Heart left ventricle (tissue), 16 donors: ENCODE measurements around the gene SCAF1. TPM values are rescaled to one million over a fixed set of nuclear protein-coding genes. Genes with fewer than 3 reads are reported as not detected.

ENCODE experiments used
- ATAC-seq, 4 donors: fragments of 200-7000 bp; cut with Tn5 transposase; one replicate each; pipeline ENCODE4 v1.9.1; 2020 to 2022; ENCODE audit warnings: moderate library complexity in 4 of 4, mild to moderate bottlenecking in 3 of 4, moderate number of reproducible peaks in 1 of 4
- DNase-seq, 5 donors: peaks; one replicate each; pipeline ENCODE4 v3.0.0-alpha.2; 2020
- H3K27ac ChIP-seq, 12 donors: fragments of 200-600 bp; sonication (generic) in 4 of 12; one replicate each; pipeline versions ENCODE4 v1.5.0 to v1.8.0; 2016 to 2022; ENCODE audit warnings: mild to moderate bottlenecking in 2 of 12
- H3K27me3 ChIP-seq, 9 donors: fragments of 200-600 bp; sonication (generic) in 2 of 9; one replicate each; pipeline versions ENCODE4 v1.5.1 to v1.8.0; 2016 to 2022; ENCODE audit warnings: mild to moderate bottlenecking in 3 of 9
- H3K36me3 ChIP-seq, 9 donors: fragments of 200-600 bp; sonication (generic) in 2 of 9; one replicate each; pipeline versions ENCODE4 v1.5.0 to v1.8.0; 2018 to 2022; ENCODE audit warnings: mild to moderate bottlenecking in 2 of 9
- H3K4me1 ChIP-seq, 12 donors: fragments of 200-600 bp; sonication (generic) in 4 of 12; one replicate each; pipeline versions ENCODE4 v1.5.0 to v1.8.0; 2016 to 2022; ENCODE audit warnings: mild to moderate bottlenecking in 3 of 12
- H3K4me3 ChIP-seq, 12 donors: fragments of 200-600 bp; sonication (generic) in 4 of 12; one replicate each; pipeline versions ENCODE4 v1.5.0 to v1.8.0; 2017 to 2022; ENCODE audit warnings: mild to moderate bottlenecking in 9 of 12, moderate library complexity in 4 of 12
- H3K9me3 ChIP-seq, 12 donors: fragments of 200-600 bp; sonication (generic) in 4 of 12; one replicate each; pipeline versions ENCODE4 v1.5.0 to v1.8.0; 2016 to 2022; ENCODE audit warnings: mild to moderate bottlenecking in 1 of 12
- CTCF ChIP-seq, 12 donors: fragments of 200-600 bp; sonication (generic) in 4 of 12; IDR thresholded peaks; one replicate each; pipeline versions ENCODE4 v1.5.0 to v1.8.0; 2018 to 2022; ENCODE audit warnings: antibody characterized with exemption in 12 of 12, mild to moderate bottlenecking in 5 of 12
- POLR2A ChIP-seq, 2 donors: fragments of 450-650 bp; IDR thresholded peaks; one replicate each; pipeline ENCODE4 v1.6.1; 2017; ENCODE audit warnings: antibody characterized with exemption in 2 of 2, mild to moderate bottlenecking in 2 of 2, moderate library complexity in 2 of 2
- WGBS, 4 donors: extraction: QIAGEN DNeasy Blood & Tissue Kit in 2 of 4; methylation state at CpG; one replicate each; pipeline versions ENCODE4 v1.1.5 to v1.1.7; 2013 to 2018; 5-methylcytosine and 5-hydroxymethylcytosine counted together
- intact Hi-C, 10 donors: fragments of 100-400 bp; cut with DNase I; formaldehyde crosslinking; loops; one replicate each; pipeline versions ENCODE4 v1.11.1 to v1.14.2; 2022
- microRNA-seq, 4 donors: library from miRNA; unstranded; fragments of <30 nt; microRNA quantifications; one replicate each; pipeline versions ENCODE4 to v1.2.0, GENCODE V29; 2017 to 2020
- polyA plus RNA-seq, 2 donors: library from polyadenylated mRNA; stranded (reverse); fragments of 200-250 nt; gene quantifications; one replicate each; pipeline ENCODE4 v1.2.3, GENCODE V29; 2013
- total RNA-seq, 9 donors: library from RNA; depleted of rRNA in 2 of 9; stranded (reverse); fragments of >200 nt in 2 of 9; fragmentation: NEBNext Ultra II Directional in 3 of 9; extraction: Animal tissue kit (Norgen Biotek cat#: 25700) in 3 of 9; gene quantifications; one replicate each; pipeline versions ENCODE4 v1.1.0 to v1.2.4, GENCODE V29; 2016 to 2023
- donor health status: ischemic (EF 13 %, LVEDD 7.1; RV severe dilation, severe dysfunction).
- donor health status: healthy with polysubstance abuse.
- donor health status: DM: no; HTN: yes; CAD: no.
- donor health status: DM: no; HTN: no; CAD: no.
- donor health status: ischemic (EF 25% LVEDD 6.9; RV normal size, moderate dysfunction).
- donor health status: ischemic (EF 25% LVEDD 5.7; RV mildly dilated, moderate dysfunction).
- donor health status: healthy.
- donor health status: DM: yes; HTN: yes; CAD: no.
- donor health status: ischemic (EF 35%, LVEDD 5.7; RV mildly dilated, moderate dysfunction).
- donor health status: nonischemic (EF 11% LVEDD 7.7; RV severe dilation, severe dysfunction).
- donor health status: DM: yes; HTN: yes; CAD: no.
- donor health status: PGD.
- donor health status: ischemic (EF 29% LVEDD 5.4; RV normal size, mild dysfunction).
- donor health status: nonischemic (EF 23%, LVEDD 6.1; RV moderate dilation, normal function).

The SCAF1 gene
- total and polyA plus RNA-seq, 11 donors: 24.5 to 52.8 (median 44.0) TPM

GRCh38 chr19:49700563-49700962 is 58.6 kb downstream of the SCAF1 start:
- no peaks in the 10 kb centered on the region for H3K36me3 ChIP-seq
- H3K9me3 ChIP-seq: no peaks in the 10 kb centered on the region
- peaks cover 0 to 4% (median 0%) of the 10 kb centered on the region in 9 donors for H3K27me3 ChIP-seq
- no peak overlapping the region for H3K4me3 ChIP-seq
- no peak for TF ChIP-seq POLR2A (IDR thresholded peaks at IDR 0.05)
- TF ChIP-seq CTCF (IDR thresholded peaks at IDR 0.05): no peak
- WGBS, 4 donors: 54 to 67% (median 59%) methylated on average over 4 to 11 of the region's 11 CpGs
- no peaks in the 10 kb centered on the region for H3K4me1 ChIP-seq
- DNase-seq: no peak
- ATAC-seq: peak in 1 of 4 donors; percentile 11
- H3K27ac ChIP-seq: no peak overlapping the region
- intact Hi-C loops: no loop called here

- no peaks in the 10 kb centered on the region for H3K36me3 ChIP-seq
- DNase-seq (no peak), ATAC-seq (peak in 1 of 4 donors; percentile 35)
- intact Hi-C loops: no loop called here
- H3K27ac ChIP-seq: no peak overlapping the region
- no peaks in the 10 kb centered on the region for H3K9me3 ChIP-seq
- H3K4me1 ChIP-seq: no peaks in the 10 kb centered on the region
- peaks cover 0 to 4% (median 0%) of the 10 kb centered on the region in 9 donors for H3K27me3 ChIP-seq
- WGBS, 4 donors: 49 to 53% (median 51%) methylated on average over 27 to 40 of the region's 40 CpGs
- no peak for TF ChIP-seq POLR2A (IDR thresholded peaks at IDR 0.05)
- no peak for TF ChIP-seq CTCF (IDR thresholded peaks at IDR 0.05)
- no peak overlapping the region for H3K4me3 ChIP-seq
Observed at GRCh38 chr19:49701271-49701786, 59.3 kb downstream of the SCAF1 start.

- intact Hi-C loops: no loop called here
- no peak overlapping the region for H3K27ac ChIP-seq
- H3K9me3 ChIP-seq: no peaks in the 10 kb centered on the region
- no peak for ATAC-seq
- H3K27me3 ChIP-seq: peaks cover 0 to 4% (median 0%) of the 10 kb centered on the region in 9 donors
- no peak overlapping the region for H3K4me3 ChIP-seq
- 90 to 93% (median 90%) methylated on average over 20 to 22 of the region's 22 CpGs for WGBS, 4 donors
- no peak for DNase-seq
- H3K36me3 ChIP-seq: no peaks in the 10 kb centered on the region
- TF ChIP-seq CTCF (IDR thresholded peaks at IDR 0.05) (no peak), POLR2A (IDR thresholded peaks at IDR 0.05) (no peak)
- H3K4me1 ChIP-seq: no peaks in the 10 kb centered on the region
Observed at GRCh38 chr19:49704888-49705642, 63.1 kb downstream of the SCAF1 start.

- Histone ChIP-seq H3K36me3 (no peaks in the 10 kb centered on the region), H3K4me3 (no peak overlapping the region), H3K27ac (no peak overlapping the region), H3K4me1 (no peaks in the 10 kb centered on the region), H3K27me3 (peaks cover 0 to 4% (median 0%) of the 10 kb centered on the region in 9 donors), H3K9me3 (no peaks in the 10 kb centered on the region)
- 94 to 95% (median 95%) methylated on average over 8 to 16 of the region's 16 CpGs for WGBS, 4 donors
- DNase-seq (no peak), ATAC-seq (peak in 1 of 4 donors; percentile 45)
- intact Hi-C loops: no loop called here
- TF ChIP-seq POLR2A (IDR thresholded peaks at IDR 0.05) (no peak), CTCF (IDR thresholded peaks at IDR 0.05) (no peak)
Observed at GRCh38 chr19:49705919-49706318, 63.9 kb downstream of the SCAF1 start.

Small RNAs within 50 kb of the gene (microRNA-seq; reads per million reads assigned to microRNA genes)
- 0 to 0.51 (median 0.21) reads per million in 4 donors for gene MIR5088

Other genes with a start within 250 kb of the SCAF1 start
- not detected for gene PTH2, start 218.8 kb upstream of the SCAF1 start, total RNA-seq
- gene PTH2, start 218.8 kb upstream of the SCAF1 start, polyA plus RNA-seq: not detected
- not detected for gene GFY, start 216.8 kb upstream of the SCAF1 start, total RNA-seq
- under 1 TPM in 1 of 2 donors, not detected in 1; 0.12 TPM for gene GFY, start 216.8 kb upstream of the SCAF1 start, polyA plus RNA-seq
- gene SLC17A7, start 200.7 kb upstream of the SCAF1 start, total RNA-seq: 1 to 10 TPM in 4 of 9 donors, under 1 TPM in 5; 0.46 to 1.6 (median 0.89) TPM
- 1 to 10 TPM in 1 of 2 donors, under 1 TPM in 1; 0.64 to 1.1 TPM for gene SLC17A7, start 200.7 kb upstream of the SCAF1 start, polyA plus RNA-seq
- 10 to 100 TPM; 16.3 to 49.9 (median 31.1) TPM for gene PIH1D1, start 190.4 kb upstream of the SCAF1 start, total RNA-seq
- 10 to 100 TPM; 22.6 to 57.6 TPM for gene PIH1D1, start 190.4 kb upstream of the SCAF1 start, polyA plus RNA-seq
- gene ALDH16A1, start 189.0 kb upstream of the SCAF1 start, total RNA-seq: 10 to 100 TPM in 2 of 9 donors, 1 to 10 TPM in 7; 3.4 to 18.6 (median 8.5) TPM
- 10 to 100 TPM in 1 of 2 donors, 1 to 10 TPM in 1; 7.3 to 11.7 TPM for gene ALDH16A1, start 189.0 kb upstream of the SCAF1 start, polyA plus RNA-seq
- gene FLT3LG, start 168.0 kb upstream of the SCAF1 start, total RNA-seq: 10 to 100 TPM in 1 of 9 donors, 1 to 10 TPM in 8; 1.7 to 13.4 (median 2.4) TPM
- 1 to 10 TPM; 2.9 to 5.5 TPM for gene FLT3LG, start 168.0 kb upstream of the SCAF1 start, polyA plus RNA-seq
- gene RPL13A, start 154.6 kb upstream of the SCAF1 start, total RNA-seq: 1,000 to 10,000 TPM in 8 of 9 donors, 100 to 1,000 TPM in 1; 876 to 1,739 (median 1,261) TPM
- gene RPL13A, start 154.6 kb upstream of the SCAF1 start, polyA plus RNA-seq: 1,000 to 10,000 TPM; 1,194 to 2,850 TPM
- 1,000 to 10,000 TPM in 5 of 9 donors, 100 to 1,000 TPM in 4; 778 to 1,895 (median 1,011) TPM for gene RPS11, start 145.8 kb upstream of the SCAF1 start, total RNA-seq
- gene RPS11, start 145.8 kb upstream of the SCAF1 start, polyA plus RNA-seq: 1,000 to 10,000 TPM; 2,258 to 2,723 TPM
- gene FCGRT, start 129.5 kb upstream of the SCAF1 start, total RNA-seq: 100 to 1,000 TPM in 2 of 9 donors, 10 to 100 TPM in 7; 57.3 to 317 (median 69.2) TPM
- 10 to 100 TPM; 46.7 to 54.6 TPM for gene FCGRT, start 129.5 kb upstream of the SCAF1 start, polyA plus RNA-seq
- gene RCN3, start 114.2 kb upstream of the SCAF1 start, total RNA-seq: 10 to 100 TPM in 4 of 9 donors, 1 to 10 TPM in 5; 3.8 to 50.8 (median 9.6) TPM
- 10 to 100 TPM; 16.3 to 16.8 TPM for gene RCN3, start 114.2 kb upstream of the SCAF1 start, polyA plus RNA-seq
- gene NOSIP, start 61.7 kb upstream of the SCAF1 start, total RNA-seq: 10 to 100 TPM; 37.3 to 67.2 (median 46.3) TPM
- 10 to 100 TPM; 65.5 to 91.3 TPM for gene NOSIP, start 61.7 kb upstream of the SCAF1 start, polyA plus RNA-seq
- 1 to 10 TPM in 4 of 9 donors, under 1 TPM in 4, not detected in 1; 0.27 to 1.5 (median 0.88) TPM for gene PRRG2, start 60.9 kb upstream of the SCAF1 start, total RNA-seq
- gene PRRG2, start 60.9 kb upstream of the SCAF1 start, polyA plus RNA-seq: 1 to 10 TPM in 1 of 2 donors, under 1 TPM in 1; 0.53 to 3.2 TPM
- 10 to 100 TPM; 10.9 to 20.0 (median 15.5) TPM for gene PRR12, start 51.0 kb upstream of the SCAF1 start, total RNA-seq
- gene PRR12, start 51.0 kb upstream of the SCAF1 start, polyA plus RNA-seq: 10 to 100 TPM in 1 of 2 donors, 1 to 10 TPM in 1; 8.0 to 13.6 TPM
- gene RRAS, start 2.1 kb upstream of the SCAF1 start, total RNA-seq: 100 to 1,000 TPM in 7 of 9 donors, 10 to 100 TPM in 2; 64.4 to 149 (median 110) TPM
- gene RRAS, start 2.1 kb upstream of the SCAF1 start, polyA plus RNA-seq: 100 to 1,000 TPM; 133 to 177 TPM
- 10 to 100 TPM; 23.1 to 55.7 (median 30.5) TPM for gene IRF3, start 23.6 kb downstream of the SCAF1 start, total RNA-seq
- gene IRF3, start 23.6 kb downstream of the SCAF1 start, polyA plus RNA-seq: 10 to 100 TPM; 35.1 to 68.0 TPM
- 10 to 100 TPM in 5 of 9 donors, 1 to 10 TPM in 4; 5.9 to 15.9 (median 10.0) TPM for gene BCL2L12, start 23.7 kb downstream of the SCAF1 start, total RNA-seq
- 10 to 100 TPM; 14.2 to 18.6 TPM for gene BCL2L12, start 23.7 kb downstream of the SCAF1 start, polyA plus RNA-seq
- 100 to 1,000 TPM; 106 to 170 (median 124) TPM for gene PRMT1, start 35.1 kb downstream of the SCAF1 start, total RNA-seq
- 100 to 1,000 TPM; 113 to 283 TPM for gene PRMT1, start 35.1 kb downstream of the SCAF1 start, polyA plus RNA-seq
- 1 to 10 TPM in 1 of 9 donors, under 1 TPM in 7, not detected in 1; 0.14 to 1.6 (median 0.48) TPM for gene ADM5, start 47.4 kb downstream of the SCAF1 start, total RNA-seq
- under 1 TPM; 0.58 to 0.76 TPM for gene ADM5, start 47.4 kb downstream of the SCAF1 start, polyA plus RNA-seq
- gene CPT1C, start 48.9 kb downstream of the SCAF1 start, total RNA-seq: 1 to 10 TPM in 8 of 9 donors, under 1 TPM in 1; 1.00 to 6.0 (median 2.2) TPM
- 1 to 10 TPM; 3.0 to 3.1 TPM for gene CPT1C, start 48.9 kb downstream of the SCAF1 start, polyA plus RNA-seq
- gene TSKS, start 121.1 kb downstream of the SCAF1 start, total RNA-seq: under 1 TPM in 6 of 9 donors, not detected in 3; 0.23 to 0.77 (median 0.34) TPM
- gene TSKS, start 121.1 kb downstream of the SCAF1 start, polyA plus RNA-seq: under 1 TPM; 0.49 to 0.72 TPM
- 100 to 1,000 TPM in 1 of 9 donors, 10 to 100 TPM in 8; 53.6 to 152 (median 70.5) TPM for gene AP2A1, start 124.8 kb downstream of the SCAF1 start, total RNA-seq
- gene AP2A1, start 124.8 kb downstream of the SCAF1 start, polyA plus RNA-seq: 100 to 1,000 TPM in 1 of 2 donors, 10 to 100 TPM in 1; 33.4 to 115 TPM
- 10 to 100 TPM; 12.7 to 29.1 (median 16.2) TPM for gene FUZ, start 171.1 kb downstream of the SCAF1 start, total RNA-seq
- gene FUZ, start 171.1 kb downstream of the SCAF1 start, polyA plus RNA-seq: 10 to 100 TPM; 14.3 to 24.3 TPM
- 100 to 1,000 TPM in 1 of 9 donors, 10 to 100 TPM in 8; 45.8 to 119 (median 54.7) TPM for gene MED25, start 176.1 kb downstream of the SCAF1 start, total RNA-seq
- gene MED25, start 176.1 kb downstream of the SCAF1 start, polyA plus RNA-seq: 10 to 100 TPM; 44.1 to 60.2 TPM
- 100 to 1,000 TPM in 1 of 9 donors, 10 to 100 TPM in 8; 70.9 to 109 (median 91.5) TPM for gene PTOV1, start 208.9 kb downstream of the SCAF1 start, total RNA-seq
- 100 to 1,000 TPM in 1 of 2 donors, 10 to 100 TPM in 1; 85.9 to 135 TPM for gene PTOV1, start 208.9 kb downstream of the SCAF1 start, polyA plus RNA-seq
- gene PNKP, start 225.4 kb downstream of the SCAF1 start, total RNA-seq: 10 to 100 TPM; 26.6 to 57.0 (median 36.8) TPM
- gene PNKP, start 225.4 kb downstream of the SCAF1 start, polyA plus RNA-seq: 10 to 100 TPM; 32.7 to 54.7 TPM
- 10 to 100 TPM; 25.3 to 46.0 (median 31.2) TPM for gene AKT1S1, start 235.1 kb downstream of the SCAF1 start, total RNA-seq
- gene AKT1S1, start 235.1 kb downstream of the SCAF1 start, polyA plus RNA-seq: 10 to 100 TPM; 41.9 to 55.1 TPM
- 10 to 100 TPM; 30.1 to 54.8 (median 39.8) TPM for gene TBC1D17, start 235.5 kb downstream of the SCAF1 start, total RNA-seq
- gene TBC1D17, start 235.5 kb downstream of the SCAF1 start, polyA plus RNA-seq: 10 to 100 TPM; 30.7 to 35.9 TPM